ENCODE results near the gene LTC4S. TPM values are rescaled to one million over a fixed set of nuclear protein-coding genes. Genes with fewer than 3 reads are reported as not detected.

LTC4S gene
- total and polyA plus RNA-seq, 2 experiments from 2014 or later: 3.7 TPM; not detected in 1

DNA sequence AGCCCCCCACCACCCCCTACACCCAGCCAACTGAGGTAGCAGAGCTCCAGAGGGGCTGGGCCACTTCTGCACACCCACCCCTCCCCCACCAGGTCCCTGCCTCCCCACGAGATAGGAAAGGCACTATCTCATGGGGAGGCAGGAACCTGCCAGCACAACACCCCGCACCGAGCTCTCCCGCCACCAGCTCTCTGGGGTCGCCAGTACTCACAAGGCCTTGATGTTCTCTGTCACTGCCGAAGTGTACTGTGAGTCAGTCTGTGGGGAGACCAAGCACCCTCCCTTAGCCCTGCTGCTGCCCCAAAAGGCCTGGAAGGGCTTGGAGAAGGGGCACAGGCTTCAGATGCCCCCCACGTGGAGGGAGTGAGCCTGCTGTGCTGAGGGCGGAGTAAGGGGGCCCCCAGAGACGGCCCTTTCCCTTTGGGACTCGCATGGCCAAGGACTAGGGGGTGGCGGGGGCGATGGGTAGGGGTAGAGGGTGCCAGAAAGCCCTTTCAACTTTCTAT lies 7.0 kb downstream of the LTC4S start:
- Histone ChIP-seq H3K4me3 (no peak overlapping the region), H2AFZ (no peak overlapping the region), H3K36me3 (replicated peaks; ENCODE audit: insufficient read depth, low read depth) (no peaks in the 10 kb centered on the region), H3K4me2 (no peak overlapping the region), H3K9me2 (replicated peaks; ENCODE audit: insufficient read depth) (no peaks in the 10 kb centered on the region), H3K27ac (no peak overlapping the region), H3K4me1 (ENCODE audit: insufficient read depth) (peaks cover 32% of the 10 kb centered on the region), H3K79me2 (peaks cover 38% of the 10 kb centered on the region), H3K9me3 (ENCODE audit: low read depth) (no peaks in the 10 kb centered on the region), H4K20me1 (ENCODE audit: insufficient read depth, poor library complexity, severe bottlenecking) (peaks cover 48% of the 10 kb centered on the region), H3K27me3 (no peaks in the 10 kb centered on the region)
- WGBS (ENCODE audit: low lambda C conversion rate, missing lambda C conversion rate): 91% methylated on average over 10 of the region's 12 CpGs
- TF ChIP-seq, protein P1, sequence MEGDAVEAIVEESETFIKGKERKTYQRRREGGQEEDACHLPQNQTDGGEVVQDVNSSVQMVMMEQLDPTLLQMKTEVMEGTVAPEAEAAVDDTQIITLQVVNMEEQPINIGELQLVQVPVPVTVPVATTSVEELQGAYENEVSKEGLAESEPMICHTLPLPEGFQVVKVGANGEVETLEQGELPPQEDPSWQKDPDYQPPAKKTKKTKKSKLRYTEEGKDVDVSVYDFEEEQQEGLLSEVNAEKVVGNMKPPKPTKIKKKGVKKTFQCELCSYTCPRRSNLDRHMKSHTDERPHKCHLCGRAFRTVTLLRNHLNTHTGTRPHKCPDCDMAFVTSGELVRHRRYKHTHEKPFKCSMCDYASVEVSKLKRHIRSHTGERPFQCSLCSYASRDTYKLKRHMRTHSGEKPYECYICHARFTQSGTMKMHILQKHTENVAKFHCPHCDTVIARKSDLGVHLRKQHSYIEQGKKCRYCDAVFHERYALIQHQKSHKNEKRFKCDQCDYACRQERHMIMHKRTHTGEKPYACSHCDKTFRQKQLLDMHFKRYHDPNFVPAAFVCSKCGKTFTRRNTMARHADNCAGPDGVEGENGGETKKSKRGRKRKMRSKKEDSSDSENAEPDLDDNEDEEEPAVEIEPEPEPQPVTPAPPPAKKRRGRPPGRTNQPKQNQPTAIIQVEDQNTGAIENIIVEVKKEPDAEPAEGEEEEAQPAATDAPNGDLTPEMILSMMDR (IDR thresholded peaks at IDR 0.05; ENCODE audit: poor library complexity): no peak
- no peak for TF ChIP-seq EZH2 (IDR thresholded peaks at IDR 0.05; ENCODE audit: borderline replicate concordance)
- no peak for TF ChIP-seq EZH2phosphoT487 (IDR thresholded peaks at IDR 0.05; ENCODE audit: low read depth, severe bottlenecking, unreplicated experiment)
- no peak for DNase-seq (ENCODE audit: low spot score)

DNA sequence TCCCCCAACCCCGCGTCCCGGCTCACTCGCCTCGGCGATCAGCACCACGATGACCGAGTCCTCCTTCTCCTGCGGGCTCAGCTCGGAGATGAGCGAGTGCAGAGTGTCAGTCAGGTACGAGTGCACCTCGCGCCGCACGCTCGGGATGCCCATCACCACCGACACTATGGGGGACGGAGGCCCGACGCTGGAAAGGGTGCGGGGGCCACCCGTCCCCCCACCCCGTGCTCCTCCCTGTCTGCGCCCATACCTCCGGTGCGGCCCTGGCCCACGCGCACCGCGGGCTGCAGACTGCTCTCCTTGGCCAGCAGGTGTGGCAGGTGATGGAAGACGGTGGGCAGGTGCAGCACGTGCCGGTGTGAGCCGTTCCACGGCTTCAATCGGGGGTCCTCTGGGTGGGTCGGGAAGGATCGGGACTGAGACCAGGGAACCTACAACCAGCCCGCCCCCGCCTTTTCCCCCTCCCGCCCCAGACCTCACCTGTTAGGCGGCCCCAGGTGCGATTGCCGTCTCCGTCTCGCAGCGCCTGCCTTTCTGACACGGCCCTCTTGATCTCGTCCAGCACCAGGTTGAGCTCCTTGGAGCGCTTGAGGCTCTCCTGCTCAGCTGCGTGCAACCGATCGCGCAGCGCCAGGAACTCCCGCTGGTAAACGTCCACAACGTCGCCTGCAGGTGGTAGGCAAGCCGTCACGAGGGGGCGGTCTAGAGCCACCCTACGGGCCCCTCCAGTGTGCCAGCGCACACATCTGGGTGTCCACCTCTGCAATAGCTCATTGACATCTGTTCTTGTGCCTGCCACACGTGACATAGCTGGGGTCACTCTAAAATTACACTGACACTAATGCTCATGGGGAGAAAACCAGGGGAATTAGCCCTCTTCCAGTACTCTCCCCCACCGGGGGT lies 7.8 kb downstream of the LTC4S start:
- TF ChIP-seq, protein P1 (IDR thresholded peaks at IDR 0.05; ENCODE audit: poor library complexity): peak; percentile 47
- no peak for TF ChIP-seq EZH2phosphoT487 (IDR thresholded peaks at IDR 0.05; ENCODE audit: low read depth, severe bottlenecking, unreplicated experiment)
- TF ChIP-seq EZH2 (IDR thresholded peaks at IDR 0.05; ENCODE audit: borderline replicate concordance): no peak
- 61% methylated on average over 29 of the region's 67 CpGs for WGBS (ENCODE audit: low lambda C conversion rate, missing lambda C conversion rate)
- H2AFZ ChIP-seq: no peak overlapping the region
- H3K9me2 ChIP-seq (replicated peaks; ENCODE audit: insufficient read depth): no peaks in the 10 kb centered on the region
- H3K79me2 ChIP-seq: peaks cover 42% of the 10 kb centered on the region
- H3K9me3 ChIP-seq (ENCODE audit: low read depth): no peaks in the 10 kb centered on the region
- H3K36me3 ChIP-seq (replicated peaks; ENCODE audit: insufficient read depth, low read depth): no peaks in the 10 kb centered on the region
- H4K20me1 ChIP-seq (ENCODE audit: insufficient read depth, poor library complexity, severe bottlenecking): peaks cover 48% of the 10 kb centered on the region
- H3K4me1 ChIP-seq (ENCODE audit: insufficient read depth): peaks cover 31% of the 10 kb centered on the region
- H3K27ac ChIP-seq: no peak overlapping the region
- no peak overlapping the region for H3K4me2 ChIP-seq
- H3K27me3 ChIP-seq: no peaks in the 10 kb centered on the region
- no peak overlapping the region for H3K4me3 ChIP-seq
- DNase-seq (ENCODE audit: low spot score): peak; percentile 74

DNA sequence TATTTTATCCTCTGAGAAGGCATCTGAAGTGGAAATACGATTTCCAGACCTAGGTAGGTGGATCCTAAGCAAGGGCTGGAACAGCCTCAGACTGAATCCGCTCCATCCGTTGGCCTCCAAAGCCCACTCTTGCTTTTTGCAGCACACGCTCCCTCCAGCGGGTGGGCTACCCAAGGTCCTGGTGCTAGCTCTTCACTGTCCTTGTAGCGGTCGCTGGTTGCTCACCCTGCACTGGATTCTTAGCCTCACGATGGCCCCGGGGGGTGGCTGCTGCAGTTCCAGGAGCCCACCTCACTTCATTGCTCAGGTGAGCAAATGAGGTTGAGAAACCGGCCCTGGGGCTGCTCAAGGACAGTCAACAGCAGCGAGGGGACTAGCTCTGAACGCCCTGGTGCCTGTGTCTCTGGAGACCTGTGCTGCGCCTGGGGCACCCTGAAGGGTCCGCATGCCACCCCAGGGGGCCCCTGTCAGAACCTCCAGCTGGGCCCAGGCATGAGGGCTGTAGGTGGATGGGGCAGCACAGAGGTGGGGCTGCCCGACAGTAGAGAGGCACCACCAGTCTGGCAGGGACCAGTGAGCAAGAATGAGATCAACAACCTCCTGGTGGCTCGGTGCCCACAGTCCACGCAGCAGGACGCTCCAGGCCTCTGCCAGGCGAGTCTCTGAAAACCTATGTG lies 8.6 kb downstream of the LTC4S start:
- peaks cover 48% of the 10 kb centered on the region for H4K20me1 ChIP-seq (ENCODE audit: insufficient read depth, poor library complexity, severe bottlenecking)
- no peaks in the 10 kb centered on the region for H3K9me3 ChIP-seq (ENCODE audit: low read depth)
- 88% methylated on average over 19 of the region's 19 CpGs for WGBS (ENCODE audit: low lambda C conversion rate, missing lambda C conversion rate)
- H3K27me3 ChIP-seq: no peaks in the 10 kb centered on the region
- H2AFZ ChIP-seq: no peak overlapping the region
- H3K27ac ChIP-seq: no peak overlapping the region
- no peak overlapping the region for H3K4me3 ChIP-seq
- H3K36me3 ChIP-seq (replicated peaks; ENCODE audit: insufficient read depth, low read depth): no peaks in the 10 kb centered on the region
- DNase-seq (ENCODE audit: low spot score): no peak
- no peaks in the 10 kb centered on the region for H3K9me2 ChIP-seq (replicated peaks; ENCODE audit: insufficient read depth)
- no peak overlapping the region for H3K4me2 ChIP-seq
- no peak for TF ChIP-seq EZH2phosphoT487 (IDR thresholded peaks at IDR 0.05; ENCODE audit: low read depth, severe bottlenecking, unreplicated experiment)
- TF ChIP-seq, protein P1 (IDR thresholded peaks at IDR 0.05; ENCODE audit: poor library complexity): no peak
- TF ChIP-seq EZH2 (IDR thresholded peaks at IDR 0.05; ENCODE audit: borderline replicate concordance): no peak
- H3K79me2 ChIP-seq: peaks cover 46% of the 10 kb centered on the region
- peaks cover 28% of the 10 kb centered on the region for H3K4me1 ChIP-seq (ENCODE audit: insufficient read depth)

Data from hepatocyte (in vitro differentiated cells).